ENCODE results near the gene PTPRM. TPM values are rescaled to one million over a fixed set of nuclear protein-coding genes. Genes with fewer than 3 reads are reported as not detected.

The PTPRM gene
- total RNA-seq, 2 donors from 2014 or later = 12.3 to 15.9 TPM

- no peak for DNase-seq
- intact Hi-C loops (cut with DNase I, micrococcal nuclease) = no loop called here
- no peak for ATAC-seq
Observed at GRCh38 chr18:7760967-7761948, 194.1 kb downstream of the PTPRM start.

GRCh38 chr18:7764405-7764804, 197.3 kb downstream of the PTPRM start:
- intact Hi-C loops (cut with DNase I, micrococcal nuclease) = no loop called here
- ATAC-seq (no peak), DNase-seq (no peak)

GRCh38 chr18:7766346-7766745, 199.2 kb downstream of the PTPRM start:
- ATAC-seq (no peak), DNase-seq (no peak)
- intact Hi-C loops (cut with DNase I, micrococcal nuclease) = no loop called here

- ATAC-seq (no peak), DNase-seq (no peak)
- intact Hi-C loops (cut with DNase I, micrococcal nuclease) = no loop called here
Observed at GRCh38 chr18:7766817-7767216, 199.7 kb downstream of the PTPRM start.

- intact Hi-C loops (cut with DNase I, micrococcal nuclease) = no loop called here
- no peak for DNase-seq
- no peak for ATAC-seq
Observed at GRCh38 chr18:7770908-7771307, 203.8 kb downstream of the PTPRM start.

- DNase-seq (no peak), ATAC-seq (no peak)
- intact Hi-C loops (cut with DNase I, micrococcal nuclease) = no loop called here
Observed at GRCh38 chr18:7772510-7772888, 205.4 kb downstream of the PTPRM start.

- DNase-seq = no peak
- no peak for ATAC-seq
- intact Hi-C loops (cut with DNase I, micrococcal nuclease) = no loop called here
Observed at GRCh38 chr18:7772951-7773350, 205.8 kb downstream of the PTPRM start.

- no peak for ATAC-seq
- intact Hi-C loops (cut with DNase I, micrococcal nuclease) = no loop called here
- no peak for DNase-seq
Observed at GRCh38 chr18:7775128-7775527, 208.0 kb downstream of the PTPRM start.

- intact Hi-C loops (cut with DNase I, micrococcal nuclease) = no loop called here
Observed at GRCh38 chr18:7775843-7776242, 208.7 kb downstream of the PTPRM start.

GRCh38 chr18:7778181-7778580, 211.1 kb downstream of the PTPRM start:
- ATAC-seq = no peak

More at GRCh38 chr18:7775843-7776242, 208.7 kb downstream of the PTPRM start:
- peak; percentile 57 for ATAC-seq
- no peak for DNase-seq

GRCh38 chr18:7779211-7779610, 212.1 kb downstream of the PTPRM start:
- DNase-seq (no peak), ATAC-seq (no peak)

More at GRCh38 chr18:7778181-7778580, 211.1 kb downstream of the PTPRM start:
- no peak for DNase-seq
- intact Hi-C loops (cut with DNase I, micrococcal nuclease) = no loop called here

GRCh38 chr18:7784171-7784570, 217.1 kb downstream of the PTPRM start:
- intact Hi-C loops (cut with DNase I, micrococcal nuclease) = no loop called here
- ATAC-seq (no peak), DNase-seq (no peak)

More at GRCh38 chr18:7779211-7779610, 212.1 kb downstream of the PTPRM start:
- intact Hi-C loops (cut with DNase I, micrococcal nuclease) = no loop called here

- intact Hi-C loops (cut with DNase I, micrococcal nuclease) = no loop called here
- DNase-seq (no peak), ATAC-seq (no peak)
Observed at GRCh38 chr18:7786569-7786968, 219.5 kb downstream of the PTPRM start.

- intact Hi-C loops (cut with DNase I, micrococcal nuclease) = no loop called here
- ATAC-seq = no peak
- DNase-seq = no peak
Observed at GRCh38 chr18:7787339-7787738, 220.2 kb downstream of the PTPRM start.

GRCh38 chr18:7789856-7790552, 222.9 kb downstream of the PTPRM start:
- DNase-seq = no peak
- intact Hi-C loops (cut with DNase I, micrococcal nuclease) = no loop called here
- no peak for ATAC-seq

GRCh38 chr18:7793100-7793499, 226.0 kb downstream of the PTPRM start:
- ATAC-seq (no peak), DNase-seq (no peak)
- intact Hi-C loops (cut with DNase I, micrococcal nuclease) = no loop called here

- intact Hi-C loops (cut with DNase I, micrococcal nuclease) = no loop called here
- no peak for DNase-seq
- no peak for ATAC-seq
Observed at GRCh38 chr18:7803956-7804469, 236.9 kb downstream of the PTPRM start.

GRCh38 chr18:7805096-7805495, 238.0 kb downstream of the PTPRM start:
- DNase-seq (no peak), ATAC-seq (no peak)
- intact Hi-C loops (cut with DNase I, micrococcal nuclease) = no loop called here

GRCh38 chr18:7805880-7806279, 238.8 kb downstream of the PTPRM start:
- ATAC-seq (no peak), DNase-seq (no peak)
- intact Hi-C loops (cut with DNase I, micrococcal nuclease) = no loop called here

GRCh38 chr18:7807936-7808453, 240.9 kb downstream of the PTPRM start:
- DNase-seq = no peak
- intact Hi-C loops (cut with DNase I, micrococcal nuclease) = no loop called here

More at GRCh38 chr18:7807936-7808453, 240.9 kb downstream of the PTPRM start:
- no peak for ATAC-seq
